B cell (primary cell): Measurements from ENCODE around the gene P2RX5. TPM values are rescaled to one million over a fixed set of nuclear protein-coding genes. Genes with fewer than 3 reads are reported as not detected.

Source experiments
- ATAC-seq: fragments of 200-7000 bp; cut with Tn5 transposase; one replicate; pipeline ENCODE4 v1.10.0; 2021; ENCODE audit warnings: low read depth, mild to moderate bottlenecking, moderate number of reproducible peaks, moderate library complexity
- CTCF ChIA-PET: fragments of 350-600 bp; sonication (Branson Sonifier 250); formaldehyde crosslinking; loops from one replicate; lab custom pipeline; 2021; ENCODE audit warnings: antibody characterized with exemption, inconsistent platforms; lab: Charles Lee
- POLR2A ChIA-PET: fragments of 350-600 bp; sonication (Branson Sonifier 250); formaldehyde crosslinking; loops from one replicate; lab custom pipeline; 2021; ENCODE audit warnings: antibody characterized with exemption; lab: Charles Lee
- DNase-seq: peaks from one replicate; pipeline ENCODE4 v3.0.0; 2013
- H2AFZ ChIP-seq: 2 replicates; pipeline ENCODE4 v1.6.1; 2012; ENCODE audit warnings: mild to moderate bottlenecking, low read depth, low read length; ENCODE audit not compliant: insufficient read depth, poor library complexity, severe bottlenecking
- H3K27ac ChIP-seq, 2 donors: 1 replicate in 1 of 2; 2 replicates in 1 of 2; pipeline ENCODE4 v1.5.1; 2012 to 2013; ENCODE audit warnings: low read length in 2 of 2, mild to moderate bottlenecking in 2 of 2, moderate library complexity in 1 of 2
- H3K27me3 ChIP-seq, 4 experiments: fragments of 200-600 bp in 1 of 4; sonication (generic) in 1 of 4; replicated peaks in 1 of 4; 1 replicate in 2 of 4; 2 replicates in 2 of 4; pipeline versions ENCODE4 v1.6.1 to v1.7.0; 2013 to 2016; ENCODE audit warnings: low read length in 3 of 4, mild to moderate bottlenecking in 2 of 4, mixed read lengths in 1 of 4, moderate library complexity in 1 of 4; ENCODE audit not compliant: insufficient read depth in 4 of 4, control insufficient read depth in 3 of 4; ENCODE audit errors: control extremely low read depth in 1 of 4
- H3K36me3 ChIP-seq, 2 experiments: replicated peaks in 1 of 2; 1 replicate in 1 of 2; 2 replicates in 1 of 2; pipeline versions ENCODE4 v1.6.1 to v1.7.1; 2013; ENCODE audit warnings: low read length in 1 of 2; ENCODE audit not compliant: insufficient read depth in 2 of 2, control insufficient read depth in 1 of 2; ENCODE audit errors: control extremely low read depth in 1 of 2, extremely low read depth in 1 of 2
- H3K4me1 ChIP-seq, 2 donors: fragments of 200-600 bp in 1 of 2; sonication (generic) in 1 of 2; 1 replicate in 1 of 2; 2 replicates in 1 of 2; pipeline versions ENCODE4 v1.5.1 to v1.6.1; 2013 to 2017; ENCODE audit warnings: low read length in 2 of 2; ENCODE audit not compliant: control insufficient read depth in 2 of 2, insufficient read depth in 2 of 2
- H3K4me2 ChIP-seq: replicated peaks from 2 replicates; pipeline ENCODE3; 2012; ENCODE audit warnings: mild to moderate bottlenecking, low read depth, low read length; ENCODE audit not compliant: poor library complexity, severe bottlenecking
- H3K4me3 ChIP-seq, 5 experiments: fragments of 200-600 bp in 1 of 5; sonication (generic) in 1 of 5; 1 replicate in 3 of 5; 2 replicates in 2 of 5; pipeline versions ENCODE4 v1.5.1 to v1.7.0; 2011 to 2016; ENCODE audit warnings: low read length in 4 of 5, mild to moderate bottlenecking in 4 of 5, low read depth in 2 of 5, control low read depth in 1 of 5, moderate library complexity in 1 of 5; ENCODE audit not compliant: insufficient read depth in 1 of 5; ENCODE audit errors: control extremely low read depth in 1 of 5, extremely low read depth in 1 of 5
- H3K79me2 ChIP-seq: fragments of 200-600 bp; sonication (generic); one replicate; pipeline ENCODE4 v1.6.0; 2016; ENCODE audit warnings: low read length; ENCODE audit not compliant: control insufficient read depth, insufficient read depth
- H3K9ac ChIP-seq: fragments of 200-600 bp; sonication (generic); 2 replicates; pipeline ENCODE4 v1.6.1; 2017; ENCODE audit warnings: mild to moderate bottlenecking, low read length, moderate library complexity
- H3K9me3 ChIP-seq, 3 donors: one replicate each; pipeline versions ENCODE4 v1.6.1 to v1.7.1; 2013; ENCODE audit warnings: low read length in 2 of 3; ENCODE audit not compliant: control insufficient read depth in 2 of 3, insufficient read depth in 1 of 3; ENCODE audit errors: control extremely low read depth in 1 of 3
- H4K20me1 ChIP-seq: 2 replicates; pipeline ENCODE4 v1.6.0; 2012; ENCODE audit warnings: mild to moderate bottlenecking, low read length; ENCODE audit not compliant: insufficient read depth, control insufficient read depth, poor library complexity, severe bottlenecking
- H3K27ac Mint-ChIP-seq: one replicate; pipeline ENCODE4 v1.8.0; 2021; ENCODE audit warnings: mixed read lengths
- H3K27me3 Mint-ChIP-seq: one replicate; pipeline ENCODE4 v1.8.0; 2021; ENCODE audit warnings: mixed read lengths
- H3K4me1 Mint-ChIP-seq: one replicate; pipeline ENCODE4 v1.8.0; 2021; ENCODE audit warnings: mixed read lengths
- H3K4me3 Mint-ChIP-seq: one replicate; pipeline ENCODE4 v1.8.0; 2021; ENCODE audit warnings: mixed read lengths
- H3K9me3 Mint-ChIP-seq: one replicate; pipeline ENCODE4 v1.8.0; 2022; ENCODE audit warnings: mixed read lengths; ENCODE audit not compliant: insufficient read depth
- EZH2 ChIP-seq: IDR thresholded peaks from 2 replicates; pipeline ENCODE4 v1.6.1; 2012; ENCODE audit warnings: borderline replicate concordance, low read depth, mild to moderate bottlenecking, moderate library complexity, low read length; ENCODE audit not compliant: insufficient read depth, poor library complexity, severe bottlenecking
- WGBS: methylation state at CpG from one replicate; pipeline ENCODE4 v1.1.5; 2013; ENCODE audit warnings: missing lambda C conversion rate; ENCODE audit not compliant: insufficient coverage; 5-methylcytosine and 5-hydroxymethylcytosine counted together
- intact Hi-C: fragments of 100-400 bp; cut with micrococcal nuclease; formaldehyde crosslinking; loops from one replicate; pipeline ENCODE4 v1.10.0; 2022
- polyA plus RNA-seq: library from polyadenylated mRNA; depleted of rRNA; stranded (reverse); fragments of >200 nt; gene quantifications from 2 replicates; pipeline ENCODE4 v1.2.3, GENCODE V29; 2012
- total RNA-seq, 2 donors: library from RNA; stranded (reverse); fragments of 120-200 nt in 1 of 2; gene quantifications; 1 replicate in 1 of 2; 2 replicates in 1 of 2; pipeline versions ENCODE4 v1.2.3 to v1.2.4, GENCODE V29; 2013 to 2022
- TF ChIP-seq, protein P1 (sequence below): fragments of 200-600 bp; IDR thresholded peaks from one replicate; pipeline ENCODE4 v1.8.0; 2022; ENCODE audit warnings: antibody characterized with exemption, mild to moderate bottlenecking

P2RX5 gene
- total and polyA plus RNA-seq, 2 donors (not counting 1 experiment from before 2014, with no cell fraction given): 405 to 745 TPM

DNA sequence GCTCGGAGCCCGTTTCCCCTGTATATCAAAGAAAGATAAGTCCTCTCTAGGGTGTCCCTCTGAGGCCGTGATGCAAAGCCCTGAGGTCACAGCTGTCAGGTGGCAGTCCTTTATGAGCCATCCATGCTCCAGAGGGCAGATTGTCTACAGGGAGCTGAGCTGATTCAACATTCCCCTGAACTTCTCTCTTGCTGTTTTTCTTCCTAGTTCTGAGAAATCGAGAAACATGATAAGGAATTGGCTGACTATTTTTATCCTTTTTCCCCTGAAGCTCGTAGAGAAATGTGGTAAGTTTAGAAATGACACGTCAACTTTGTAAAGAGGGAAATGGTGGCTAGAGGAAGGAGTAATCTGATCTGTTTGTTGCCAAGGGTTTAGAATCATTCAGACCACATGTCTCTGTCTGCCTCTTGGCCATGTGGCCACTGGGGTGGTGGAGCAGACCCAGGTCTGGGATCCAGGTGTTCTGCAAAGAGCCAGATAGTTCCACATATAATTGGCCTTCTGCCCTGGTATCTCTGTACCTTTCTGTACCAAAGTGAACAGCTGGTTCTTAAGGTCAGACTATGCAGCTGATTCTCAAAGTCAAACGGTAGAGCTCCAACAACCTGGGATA lies 55.9 kb downstream of the P2RX5 start:
- POLR2A ChIA-PET: no interaction called here
- no peak overlapping the region for H3K9ac ChIP-seq
- intact Hi-C loops: no loop called here

GRCh38 chr17:3636908-3637373 lies 59.0 kb downstream of the P2RX5 start:
- peak overlapping the region; percentile 99 for H3K4me3 Mint-ChIP-seq
- intact Hi-C loops: loop anchor here (1.0 to 2.0 kb wide), 6 partner anchors 9 to 588 kb away; partner anchors contain the start of genes CYB5D2, EMC6, NCBP3 and TAX1BP3
- TF ChIP-seq, protein P1, sequence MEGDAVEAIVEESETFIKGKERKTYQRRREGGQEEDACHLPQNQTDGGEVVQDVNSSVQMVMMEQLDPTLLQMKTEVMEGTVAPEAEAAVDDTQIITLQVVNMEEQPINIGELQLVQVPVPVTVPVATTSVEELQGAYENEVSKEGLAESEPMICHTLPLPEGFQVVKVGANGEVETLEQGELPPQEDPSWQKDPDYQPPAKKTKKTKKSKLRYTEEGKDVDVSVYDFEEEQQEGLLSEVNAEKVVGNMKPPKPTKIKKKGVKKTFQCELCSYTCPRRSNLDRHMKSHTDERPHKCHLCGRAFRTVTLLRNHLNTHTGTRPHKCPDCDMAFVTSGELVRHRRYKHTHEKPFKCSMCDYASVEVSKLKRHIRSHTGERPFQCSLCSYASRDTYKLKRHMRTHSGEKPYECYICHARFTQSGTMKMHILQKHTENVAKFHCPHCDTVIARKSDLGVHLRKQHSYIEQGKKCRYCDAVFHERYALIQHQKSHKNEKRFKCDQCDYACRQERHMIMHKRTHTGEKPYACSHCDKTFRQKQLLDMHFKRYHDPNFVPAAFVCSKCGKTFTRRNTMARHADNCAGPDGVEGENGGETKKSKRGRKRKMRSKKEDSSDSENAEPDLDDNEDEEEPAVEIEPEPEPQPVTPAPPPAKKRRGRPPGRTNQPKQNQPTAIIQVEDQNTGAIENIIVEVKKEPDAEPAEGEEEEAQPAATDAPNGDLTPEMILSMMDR: no peak
- TF ChIP-seq EZH2: no peak
- H3K4me3 ChIP-seq: peak overlapping the region; percentile 26 to 80 (median 76)
- peaks cover 0 to 3% of the 10 kb centered on the region in 2 experiments for H3K36me3 ChIP-seq
- H3K4me1 ChIP-seq: peaks cover 4 to 15% of the 10 kb centered on the region in 2 donors
- peak overlapping the region; percentile 90 to 97 for H3K27ac ChIP-seq
- H3K9ac ChIP-seq: peak overlapping the region; percentile 83
- peaks cover 34% of the 10 kb centered on the region for H3K4me1 Mint-ChIP-seq
- H3K27me3 Mint-ChIP-seq: no peaks in the 10 kb centered on the region
- H3K9me3 Mint-ChIP-seq: no peaks in the 10 kb centered on the region
- ATAC-seq (no peak), DNase-seq (no peak)
- POLR2A ChIA-PET: interaction anchor here (0.6 to 1.4 kb wide), 5 partner anchors 22 to 506 kb away, joined by 3 to 5 read pairs (median 3); partner anchors contain the start of genes CYB5D2, EMC6, TAX1BP3 and ZZEF1
- H3K4me2 ChIP-seq: peak overlapping the region; percentile 77
- under 1% methylated on average over 24 of the region's 31 CpGs for WGBS
- CTCF ChIA-PET: interaction anchor here (1.0 to 2.4 kb wide), 9 partner anchors 8 to 588 kb away, joined by 3 to 14 read pairs (median 6); no protein-coding TSS in a partner anchor
- no peaks in the 10 kb centered on the region for H3K9me3 ChIP-seq
- peaks cover 4% of the 10 kb centered on the region for H4K20me1 ChIP-seq
- H3K79me2 ChIP-seq: peaks cover 45% of the 10 kb centered on the region
- no peaks in the 10 kb centered on the region for H3K27me3 ChIP-seq
- peak overlapping the region; percentile 85 for H2AFZ ChIP-seq
- peak overlapping the region; percentile 59 for H3K27ac Mint-ChIP-seq

More for the DNA sequence above, 55.9 kb downstream of the P2RX5 start:
- no peaks in the 10 kb centered on the region for H4K20me1 ChIP-seq
- Mint-ChIP-seq H3K4me1 (peaks cover 28% of the 10 kb centered on the region), H3K27ac (peak overlapping the region; percentile 5), H3K27me3 (no peaks in the 10 kb centered on the region), H3K4me3 (no peak overlapping the region), H3K9me3 (no peaks in the 10 kb centered on the region)
- H3K4me3 ChIP-seq: no peak overlapping the region
- no peaks in the 10 kb centered on the region for H3K36me3 ChIP-seq
- H3K4me1 ChIP-seq: peaks cover 5 to 17% of the 10 kb centered on the region in 2 donors
- TF ChIP-seq EZH2: no peak
- TF ChIP-seq, protein P1: no peak
- H3K27ac ChIP-seq: no peak overlapping the region
- 9% methylated on average over 7 of the region's 7 CpGs for WGBS
- CTCF ChIA-PET: no interaction called here
- H3K27me3 ChIP-seq: no peaks in the 10 kb centered on the region
- ATAC-seq: no peak
- H3K4me2 ChIP-seq: no peak overlapping the region
- no peaks in the 10 kb centered on the region for H3K9me3 ChIP-seq
- DNase-seq: no peak
- no peak overlapping the region for H2AFZ ChIP-seq
- H3K79me2 ChIP-seq: peaks cover 26% of the 10 kb centered on the region
